Activated naive CD4-positive, alpha-beta T cell treated with anti-CD3 and anti-CD28 coated beads, Interleukin-2, amount 10 ng/mL, durations not matched to agents 5 hours and 36 hours (primary cell): ENCODE data around the gene ATE1. TPM values are rescaled to one million over a fixed set of nuclear protein-coding genes. Genes with fewer than 3 reads are reported as not detected.

Experiments used
- total RNA-seq, 2 experiments: library from RNA; stranded (reverse); gene quantifications; one replicate each; pipeline ENCODE4 v1.2.3, GENCODE V29; 2021

The ATE1 gene
- total RNA-seq: 10 to 100 TPM; 22.4 to 23.1 TPM

GRCh38 chr10:121927841-121928527, at the start of gene ATE1:
TSS of gene ATE1 (minus strand) at chr10:121928031. CDS start at chr10:121927949, 82 bp downstream.

GRCh38 chr10:121974535-121975294, 46.9 kb upstream of the ATE1 start, which contains the start of gene NSMCE4A:
TSS of gene NSMCE4A (minus strand) at chr10:121975217. CDS start at chr10:121975165, 52 bp downstream.

Other genes with a start within 250 kb of the ATE1 start
- 10 to 100 TPM; 64.7 to 64.9 TPM for gene NSMCE4A, start 47.2 kb upstream of the ATE1 start, total RNA-seq
- gene TACC2, start 61.1 kb upstream of the ATE1 start, total RNA-seq: not detected